Loucy (cell line): ENCODE data around the gene CD151.

Experiments used
- H2AFZ ChIP-seq: fragments of 200-600 bp; sonication (generic); 2 replicates; pipeline ENCODE4 v1.6.0; 2016; ENCODE audit warnings: antibody characterized with exemption, mild to moderate bottlenecking, low read length, moderate library complexity
- H3F3A ChIP-seq: fragments of 200-600 bp; 2 replicates; pipeline ENCODE4 v1.6.0; 2016; ENCODE audit warnings: antibody characterized with exemption, low read depth, mild to moderate bottlenecking
- H3K27me3 ChIP-seq: fragments of 200-600 bp; sonication (generic); 2 replicates; pipeline ENCODE4 v1.6.1; 2014; ENCODE audit warnings: low read length, mild to moderate bottlenecking; ENCODE audit not compliant: insufficient read depth, poor library complexity, severe bottlenecking
- H3K36me3 ChIP-seq: fragments of 200-600 bp; sonication (generic); 2 replicates; pipeline ENCODE4 v1.6.1; 2016; ENCODE audit warnings: low read length; ENCODE audit not compliant: insufficient read depth
- H3K4me1 ChIP-seq: fragments of 200-600 bp; sonication (generic); 2 replicates; pipeline ENCODE4 v1.5.1; 2014; ENCODE audit warnings: low read length, mild to moderate bottlenecking; ENCODE audit not compliant: insufficient read depth, poor library complexity, severe bottlenecking
- H3K4me2 ChIP-seq: fragments of 200-600 bp; sonication (generic); 2 replicates; pipeline ENCODE4 v1.6.0; 2014; ENCODE audit warnings: antibody characterized with exemption, low read length, low read depth, mild to moderate bottlenecking; ENCODE audit not compliant: poor library complexity, severe bottlenecking
- H3K4me3 ChIP-seq: fragments of 200-600 bp; sonication (generic); 2 replicates; pipeline ENCODE4 v1.5.1; 2014; ENCODE audit warnings: low read length, mild to moderate bottlenecking, mixed read lengths; ENCODE audit not compliant: poor library complexity, severe bottlenecking
- H3K79me2 ChIP-seq: fragments of 200-600 bp; sonication (generic); 2 replicates; pipeline ENCODE4 v1.6.1; 2014; ENCODE audit warnings: low read length; ENCODE audit not compliant: insufficient read depth
- H3K9ac ChIP-seq: fragments of 200-600 bp; sonication (generic); 2 replicates; pipeline ENCODE4 v1.6.0; 2014; ENCODE audit warnings: mild to moderate bottlenecking, low read depth, low read length, moderate library complexity; ENCODE audit not compliant: poor library complexity, severe bottlenecking
- H3K9me2 ChIP-seq: fragments of 200-600 bp; sonication (generic); replicated peaks from 2 replicates; pipeline ENCODE4 v1.6.1; 2016; ENCODE audit warnings: low read depth, low read length, mixed read lengths
- H3K9me3 ChIP-seq: fragments of 200-600 bp; sonication (generic); 2 replicates; pipeline ENCODE4 v1.6.1; 2014; ENCODE audit warnings: mild to moderate bottlenecking, antibody characterized with exemption, low read length, low read depth; ENCODE audit not compliant: insufficient read depth
- H4K20me1 ChIP-seq: fragments of 200-600 bp; sonication (generic); 2 replicates; pipeline ENCODE4 v1.6.0; 2014; ENCODE audit warnings: antibody characterized with exemption, low read length, mild to moderate bottlenecking; ENCODE audit not compliant: insufficient read depth, poor library complexity, severe bottlenecking
- CTCF ChIP-seq: fragments of 200-600 bp; sonication (generic); conservative IDR thresholded peaks from 2 replicates; pipeline ENCODE4 v1.5.1; 2014; ENCODE audit warnings: mild to moderate bottlenecking, antibody characterized with exemption, low read length
- EZH2phosphoT487 ChIP-seq: fragments of 200-600 bp; IDR thresholded peaks from 2 replicates; pipeline ENCODE4 v1.6.1; 2018; ENCODE audit warnings: antibody characterized with exemption, mild to moderate bottlenecking, moderate library complexity, borderline replicate concordance

The CD151 gene

DNA sequence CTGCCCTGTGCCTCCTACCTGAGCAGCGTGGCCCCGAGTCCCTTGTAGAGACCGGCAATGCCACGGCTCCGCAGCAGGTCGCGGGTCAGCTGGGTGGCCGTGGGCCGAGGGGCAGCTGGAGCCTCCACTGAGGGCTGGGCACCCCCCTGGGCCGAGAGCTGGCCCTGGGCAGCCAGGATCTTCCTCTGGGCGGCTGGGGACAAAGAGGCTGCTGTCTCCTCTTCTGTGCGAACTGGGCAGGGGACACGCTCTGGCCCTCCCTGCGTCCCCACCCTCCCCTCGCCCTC, 40.3 kb upstream of the CD151 start:
- H3K9ac ChIP-seq, result no peak overlapping the region
- no peaks in the 10 kb centered on the region for H3K27me3 ChIP-seq
- H3K4me3 ChIP-seq, result no peak overlapping the region
- H3K4me2 ChIP-seq, result no peak overlapping the region
- peaks cover 17% of the 10 kb centered on the region for H3K4me1 ChIP-seq
- peaks cover 19% of the 10 kb centered on the region; the same call in 1 of the 2 replicates for H3K79me2 ChIP-seq
- H3K36me3 ChIP-seq, result no peaks in the 10 kb centered on the region
- H4K20me1 ChIP-seq, result peaks cover 14% of the 10 kb centered on the region
- TF ChIP-seq EZH2phosphoT487 (no peak), CTCF (no peak)
- no peak overlapping the region for H2AFZ ChIP-seq
- peaks cover 3% of the 10 kb centered on the region; the same call in 1 of the 2 replicates for H3F3A ChIP-seq
- no peaks in the 10 kb centered on the region for H3K9me3 ChIP-seq
- H3K9me2 ChIP-seq, result no peaks in the 10 kb centered on the region

DNA sequence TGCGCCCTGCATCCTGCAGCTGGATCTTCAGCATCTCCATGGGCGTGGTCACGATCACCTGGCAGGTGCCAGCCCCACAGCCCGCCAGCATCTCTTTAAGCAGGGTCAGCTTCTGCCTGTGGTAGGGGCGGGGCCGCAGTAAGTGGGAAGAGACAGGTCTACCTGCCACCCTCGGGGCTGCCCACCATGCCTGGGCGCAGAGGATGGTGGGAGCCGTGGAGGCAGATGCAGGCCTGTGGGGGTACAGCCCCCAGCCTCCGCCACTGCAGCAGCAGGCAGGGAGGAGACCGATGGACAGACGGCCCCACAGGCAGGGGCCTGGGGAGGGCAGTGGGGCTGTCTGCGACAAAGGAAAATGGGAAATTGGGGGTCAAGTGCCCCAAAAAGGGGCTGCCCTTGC, 39.9 kb upstream of the CD151 start:
- H4K20me1 ChIP-seq, result peaks cover 14% of the 10 kb centered on the region
- H2AFZ ChIP-seq, result no peak overlapping the region
- no peaks in the 10 kb centered on the region for H3K36me3 ChIP-seq

GRCh38 chr11:793556-793955, 39.2 kb upstream of the CD151 start:
- peaks cover 19% of the 10 kb centered on the region; the same call in 1 of the 2 replicates for H3K79me2 ChIP-seq
- H3K9me3 ChIP-seq, result no peaks in the 10 kb centered on the region
- no peak overlapping the region for H3K9ac ChIP-seq
- no peaks in the 10 kb centered on the region for H3K9me2 ChIP-seq
- peaks cover 14% of the 10 kb centered on the region for H4K20me1 ChIP-seq
- no peaks in the 10 kb centered on the region for H3K36me3 ChIP-seq
- TF ChIP-seq EZH2phosphoT487 (no peak), CTCF (no peak)
- no peaks in the 10 kb centered on the region for H3K27me3 ChIP-seq
- H2AFZ ChIP-seq, result no peak overlapping the region
- no peak overlapping the region for H3K4me3 ChIP-seq
- H3F3A ChIP-seq, result peaks cover 3% of the 10 kb centered on the region; the same call in 1 of the 2 replicates
- no peak overlapping the region for H3K4me2 ChIP-seq
- H3K4me1 ChIP-seq, result peaks cover 17% of the 10 kb centered on the region

More for the DNA sequence above, 39.9 kb upstream of the CD151 start:
- Histone ChIP-seq H3K4me1 (peaks cover 17% of the 10 kb centered on the region), H3F3A (peaks cover 3% of the 10 kb centered on the region; the same call in 1 of the 2 replicates), H3K9me2 (no peaks in the 10 kb centered on the region), H3K4me3 (no peak overlapping the region), H3K27me3 (no peaks in the 10 kb centered on the region), H3K4me2 (no peak overlapping the region), H3K79me2 (peaks cover 19% of the 10 kb centered on the region; the same call in 1 of the 2 replicates), H3K9ac (no peak overlapping the region), H3K9me3 (no peaks in the 10 kb centered on the region)
- TF ChIP-seq CTCF (no peak), EZH2phosphoT487 (no peak)
